IMR-90 (cell line): ENCODE measurements around the gene PBX4. TPM values are rescaled to one million over a fixed set of nuclear protein-coding genes. Genes with fewer than 3 reads are reported as not detected.

Experiments used
- ATAC-seq: fragments of 200-7000 bp; cut with Tn5 transposase; 2 replicates; pipeline ENCODE4 v1.9.1; 2020; ENCODE audit warnings: low read depth, mild to moderate bottlenecking, moderate library complexity
- BruUV-seq: library from RNA; stranded (reverse); fragments of 400-500 nt; replicated peaks from 2 replicates; lab custom pipeline; 2021; lab: Mats Ljungman, UMichigan
- CTCF ChIA-PET: fragments of 300-600 bp; formaldehyde crosslinking; extraction: SDS; loops from one replicate; lab custom pipeline; 2021; ENCODE audit warnings: antibody characterized with exemption; lab: Yijun Ruan, JAX
- POLR2A ChIA-PET: fragments of 300-600 bp; sonication (Branson Sonifier 250); formaldehyde crosslinking; loops from one replicate; lab custom pipeline; 2022; ENCODE audit warnings: antibody characterized with exemption; ENCODE audit not compliant: unreplicated experiment; lab: Charles Lee
- DNase-seq: peaks from one replicate; pipeline ENCODE4 v3.0.0; 2013
- H2AFZ ChIP-seq: replicated peaks from 2 replicates; pipeline ENCODE3; 2013; ENCODE audit warnings: low read length, mild to moderate bottlenecking; ENCODE audit not compliant: poor library complexity
- H2AK5ac ChIP-seq: 2 replicates; pipeline ENCODE4 v1.6.1; 2013; ENCODE audit warnings: low read depth, low read length, inconsistent platforms
- H2AK9ac ChIP-seq: replicated peaks from 2 replicates; pipeline ENCODE3; 2013; ENCODE audit warnings: mild to moderate bottlenecking, low read depth, low read length, moderate library complexity; ENCODE audit not compliant: poor library complexity
- H2BK120ac ChIP-seq: 2 replicates; pipeline ENCODE4 v1.6.1; 2013; ENCODE audit warnings: low read depth, low read length, inconsistent platforms
- H2BK15ac ChIP-seq: 3 replicates; pipeline ENCODE4 v1.6.1; 2013; ENCODE audit warnings: low read depth, low read length, inconsistent platforms
- H2BK20ac ChIP-seq: 2 replicates; pipeline ENCODE4 v1.6.1; 2013; ENCODE audit warnings: low read depth, mild to moderate bottlenecking, inconsistent platforms, low read length, moderate library complexity
- H2BK5ac ChIP-seq: 2 replicates; pipeline ENCODE4 v1.6.1; 2013; ENCODE audit warnings: mild to moderate bottlenecking, low read depth, low read length, inconsistent platforms; ENCODE audit not compliant: poor library complexity, severe bottlenecking
- H3K14ac ChIP-seq: replicated peaks from 2 replicates; pipeline ENCODE4 v1.6.1; 2013; ENCODE audit warnings: low read depth, low read length, inconsistent platforms
- H3K18ac ChIP-seq: 2 replicates; pipeline ENCODE4 v1.6.1; 2013; ENCODE audit warnings: low read depth, low read length, control low read depth
- H3K23ac ChIP-seq: 2 replicates; pipeline ENCODE4 v1.6.1; 2013; ENCODE audit warnings: low read depth, low read length, inconsistent platforms
- H3K27ac ChIP-seq: 2 replicates; pipeline ENCODE4 v1.5.1; 2013; ENCODE audit warnings: mild to moderate bottlenecking, control low read depth, low read length; ENCODE audit not compliant: insufficient read depth
- H3K27me3 ChIP-seq: 2 replicates; pipeline ENCODE4 v1.6.1; 2013; ENCODE audit warnings: low read length; ENCODE audit not compliant: control insufficient read depth, insufficient read depth
- H3K36me3 ChIP-seq: 2 replicates; pipeline ENCODE4 v1.6.1; 2013; ENCODE audit warnings: low read length, mixed read lengths; ENCODE audit not compliant: control insufficient read depth, insufficient read depth
- H3K4ac ChIP-seq: 2 replicates; pipeline ENCODE4 v1.6.1; 2013; ENCODE audit warnings: low read depth, low read length, inconsistent platforms
- H3K4me1 ChIP-seq: 2 replicates; pipeline ENCODE4 v1.6.1; 2013; ENCODE audit warnings: low read length, mixed read lengths; ENCODE audit not compliant: control insufficient read depth, insufficient read depth
- H3K4me2 ChIP-seq: 2 replicates; pipeline ENCODE4 v1.6.1; 2013; ENCODE audit warnings: low read depth, mild to moderate bottlenecking, control low read depth, low read length, moderate library complexity
- H3K4me3 ChIP-seq: 2 replicates; pipeline ENCODE4 v1.5.1; 2013; ENCODE audit warnings: low read depth, mild to moderate bottlenecking, control low read depth, low read length, moderate library complexity; ENCODE audit not compliant: insufficient read depth
- H3K56ac ChIP-seq: 2 replicates; pipeline ENCODE4 v1.6.1; 2013; ENCODE audit warnings: low read length, inconsistent platforms; ENCODE audit not compliant: insufficient read depth; ENCODE audit errors: extremely low read depth
- H3K79me1 ChIP-seq, 2 experiments: 2 replicates each; pipeline ENCODE4 v1.6.1; 2013; ENCODE audit warnings: low read length in 2 of 2, inconsistent platforms in 1 of 2, low read depth in 1 of 2
- H3K9ac ChIP-seq: 2 replicates; pipeline ENCODE4 v1.6.1; 2013; ENCODE audit warnings: low read depth, low read length, control low read depth
- H3K9me1 ChIP-seq: 2 replicates; pipeline ENCODE4 v1.6.1; 2013; ENCODE audit warnings: low read length, inconsistent platforms; ENCODE audit not compliant: insufficient read depth
- H3K9me3 ChIP-seq: 2 replicates; pipeline ENCODE4 v1.6.1; 2013; ENCODE audit warnings: low read length; ENCODE audit not compliant: control insufficient read depth, insufficient read depth
- H4K20me1 ChIP-seq: 2 replicates; pipeline ENCODE4 v1.6.1; 2013; ENCODE audit warnings: low read length, inconsistent platforms; ENCODE audit not compliant: insufficient read depth
- H4K5ac ChIP-seq: 2 replicates; pipeline ENCODE4 v1.6.1; 2013; ENCODE audit warnings: mild to moderate bottlenecking, low read depth, low read length, control low read depth
- H4K8ac ChIP-seq, 2 experiments: 2 replicates each; pipeline ENCODE4 v1.6.1; 2013; ENCODE audit warnings: low read depth in 2 of 2, low read length in 2 of 2, control low read depth in 1 of 2, inconsistent platforms in 1 of 2
- H4K91ac ChIP-seq: 2 replicates; pipeline ENCODE4 v1.6.1; 2013; ENCODE audit warnings: low read depth, low read length, inconsistent platforms; ENCODE audit not compliant: insufficient read depth
- BHLHE40 ChIP-seq: fragments of 150-350 bp; IDR thresholded peaks from 2 replicates; pipeline ENCODE4 v1.6.1; 2016; ENCODE audit warnings: mild to moderate bottlenecking, low read depth, low read length
- CEBPB ChIP-seq: IDR thresholded peaks from 2 replicates; pipeline ENCODE4 v1.6.1; 2012; ENCODE audit warnings: low read depth, low read length, improper control_type of control experiment
- CHD1 ChIP-seq: IDR thresholded peaks from 2 replicates; pipeline ENCODE4 v1.6.1; 2012; ENCODE audit warnings: low read depth, low read length, improper control_type of control experiment
- MXI1 ChIP-seq: IDR thresholded peaks from 2 replicates; pipeline ENCODE4 v1.6.1; 2012; ENCODE audit warnings: low read depth, mild to moderate bottlenecking, low read length, moderate library complexity, borderline replicate concordance
- NFE2L2 ChIP-seq: fragments of 150-350 bp; IDR thresholded peaks from 2 replicates; pipeline ENCODE4 v1.6.1; 2016; ENCODE audit warnings: low read depth, mild to moderate bottlenecking, low read length
- POLR2A ChIP-seq: IDR thresholded peaks from 2 replicates; pipeline ENCODE4 v1.6.1; 2012; ENCODE audit warnings: mild to moderate bottlenecking, low read depth, low read length
- WGBS, 2 experiments: methylation state at CpG; one replicate each; pipeline versions ENCODE4 v1.1.5 to v1.1.7; 2013; ENCODE audit warnings: missing lambda C conversion rate in 2 of 2; ENCODE audit not compliant: insufficient read length in 1 of 2; ENCODE audit errors: extremely low coverage in 2 of 2; 5-methylcytosine and 5-hydroxymethylcytosine counted together
- dilution Hi-C: fragments of 300-500 bp; cut with HindIII; formaldehyde crosslinking; loops from one replicate; pipeline ENCODE4 v1.14.3; 2018; ENCODE audit warnings: low sequenced_read_pairs; ENCODE audit not compliant: unreplicated experiment
- in situ Hi-C: fragments of 300-500 bp; cut with MboI; formaldehyde crosslinking; loops from 3 replicates; pipeline ENCODE4 v1.14.3; 2019; ENCODE audit warnings: low sequenced_read_pairs, inconsistent platforms, mixed read lengths
- intact Hi-C: fragments of 100-400 bp; cut with micrococcal nuclease; formaldehyde crosslinking; loops from 2 replicates; pipeline ENCODE4 v1.10.0; 2022
- polyA plus RNA-seq, 3 experiments: library from polyadenylated mRNA; depleted of rRNA; stranded (reverse); fragments of >200 nt; gene quantifications; 2 replicates each; pipeline ENCODE4 v1.2.3, GENCODE V29; 2012; ENCODE audit warnings: low replicate concordance in 1 of 3
- total RNA-seq: library from RNA; depleted of rRNA; stranded (reverse); fragments of >200 nt; gene quantifications from 2 replicates; pipeline ENCODE4 v1.2.3, GENCODE V29; 2012
- TF ChIP-seq, protein P1 (sequence below): conservative IDR thresholded peaks from 2 replicates; pipeline ENCODE4 v1.5.1; 2012; ENCODE audit warnings: mild to moderate bottlenecking, low read depth, low read length, improper control_type of control experiment
- TF ChIP-seq, protein P2 (sequence below): fragments of 150-350 bp; IDR thresholded peaks from 2 replicates; pipeline ENCODE4 v1.6.1; 2017; ENCODE audit warnings: mild to moderate bottlenecking, antibody characterized with exemption, low read length, low read depth
- TF ChIP-seq, protein P3 (sequence below): fragments of 150-350 bp; IDR thresholded peaks from 2 replicates; pipeline ENCODE4 v1.6.1; 2016; ENCODE audit warnings: low read depth, mild to moderate bottlenecking, low read length, moderate library complexity, borderline replicate concordance

PBX4 gene
- total and polyA plus RNA-seq, 2 of the 4 experiments (the other 2 are of a cell fraction) = 0.90 to 2.9 TPM

DNA sequence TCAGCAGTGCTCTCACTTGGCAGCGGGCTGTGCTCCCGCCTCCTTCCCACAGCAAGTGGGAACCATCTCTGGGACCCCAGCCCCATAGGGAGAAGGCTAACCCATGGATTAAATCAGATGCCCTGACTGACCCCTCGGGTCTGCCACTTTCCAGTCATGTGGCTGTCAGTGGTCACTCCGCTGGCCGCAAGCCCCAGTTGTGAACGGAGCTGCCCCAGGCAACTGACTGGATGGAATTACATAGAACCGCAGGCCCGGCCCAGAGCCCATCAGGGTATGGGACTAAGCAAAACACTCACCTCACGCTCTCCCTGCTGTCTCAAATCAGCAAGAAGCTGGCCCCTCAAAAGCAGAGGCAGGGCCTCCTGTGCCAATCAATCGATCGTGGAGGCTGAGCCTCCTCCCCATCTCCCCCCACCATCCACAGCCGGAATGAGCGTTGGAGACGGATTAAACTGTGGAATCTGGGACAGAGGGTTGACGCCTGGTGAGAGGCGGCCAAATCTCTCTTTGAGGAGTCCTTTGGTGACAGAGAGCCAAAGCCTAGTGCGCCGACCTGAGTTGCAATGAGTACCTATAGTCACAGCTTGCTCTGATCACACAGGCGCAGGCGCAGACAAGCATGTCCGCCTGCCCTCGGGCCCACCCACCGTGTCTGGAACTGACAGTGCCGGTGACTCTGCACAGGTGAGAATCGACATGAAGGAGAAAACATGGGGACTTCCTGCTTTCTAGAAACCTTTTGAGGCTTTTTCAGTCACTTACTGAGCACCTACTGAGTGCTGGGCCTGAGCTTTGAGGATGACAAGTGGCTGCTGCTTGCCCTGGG lies 38.7 kb downstream of the PBX4 start (continued):
- TF ChIP-seq, protein P1, sequence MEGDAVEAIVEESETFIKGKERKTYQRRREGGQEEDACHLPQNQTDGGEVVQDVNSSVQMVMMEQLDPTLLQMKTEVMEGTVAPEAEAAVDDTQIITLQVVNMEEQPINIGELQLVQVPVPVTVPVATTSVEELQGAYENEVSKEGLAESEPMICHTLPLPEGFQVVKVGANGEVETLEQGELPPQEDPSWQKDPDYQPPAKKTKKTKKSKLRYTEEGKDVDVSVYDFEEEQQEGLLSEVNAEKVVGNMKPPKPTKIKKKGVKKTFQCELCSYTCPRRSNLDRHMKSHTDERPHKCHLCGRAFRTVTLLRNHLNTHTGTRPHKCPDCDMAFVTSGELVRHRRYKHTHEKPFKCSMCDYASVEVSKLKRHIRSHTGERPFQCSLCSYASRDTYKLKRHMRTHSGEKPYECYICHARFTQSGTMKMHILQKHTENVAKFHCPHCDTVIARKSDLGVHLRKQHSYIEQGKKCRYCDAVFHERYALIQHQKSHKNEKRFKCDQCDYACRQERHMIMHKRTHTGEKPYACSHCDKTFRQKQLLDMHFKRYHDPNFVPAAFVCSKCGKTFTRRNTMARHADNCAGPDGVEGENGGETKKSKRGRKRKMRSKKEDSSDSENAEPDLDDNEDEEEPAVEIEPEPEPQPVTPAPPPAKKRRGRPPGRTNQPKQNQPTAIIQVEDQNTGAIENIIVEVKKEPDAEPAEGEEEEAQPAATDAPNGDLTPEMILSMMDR = no peak

DNA sequence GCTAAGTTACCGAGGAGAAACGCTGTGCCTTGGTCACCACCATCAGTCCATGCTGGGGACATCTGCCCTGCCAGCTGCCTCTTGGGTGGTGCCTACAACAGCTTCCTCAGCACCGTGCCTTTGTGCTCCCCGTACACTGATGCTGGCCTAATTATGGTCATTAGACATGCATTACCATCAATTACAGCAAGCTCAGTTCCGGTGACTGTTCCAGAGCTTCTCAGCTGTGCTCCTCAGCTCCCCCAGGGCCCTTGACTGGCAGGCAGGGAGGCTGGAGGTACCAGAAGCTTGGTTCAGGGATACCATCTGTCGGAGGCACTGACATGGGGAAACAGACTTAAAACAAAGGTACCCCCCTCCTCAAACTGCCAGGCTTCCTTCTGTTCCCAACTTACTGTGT lies 40.2 kb downstream of the PBX4 start:
- H2BK120ac ChIP-seq = no peak overlapping the region
- dilution Hi-C loops = no loop called here
- POLR2A ChIA-PET = no interaction called here
- H4K91ac ChIP-seq = no peak overlapping the region
- no peak overlapping the region for H2BK20ac ChIP-seq
- intact Hi-C loops = no loop called here
- no peak overlapping the region for H3K23ac ChIP-seq
- H4K5ac ChIP-seq = no peak overlapping the region
- H3K14ac ChIP-seq = no peak overlapping the region
- H3K4ac ChIP-seq = no peak overlapping the region
- H3K4me2 ChIP-seq = no peak overlapping the region
- no peaks in the 10 kb centered on the region for H3K79me1 ChIP-seq
- H3K56ac ChIP-seq = no peak overlapping the region
- H3K27ac ChIP-seq = no peak overlapping the region
- no peak overlapping the region for H2AFZ ChIP-seq
- no peak overlapping the region for H2BK5ac ChIP-seq
- no peak overlapping the region for H3K9ac ChIP-seq
- H2BK15ac ChIP-seq = no peak overlapping the region
- H3K9me1 ChIP-seq = no peaks in the 10 kb centered on the region
- ATAC-seq = no peak
- no TSS peak for BruUV-seq
- CTCF ChIA-PET = no interaction called here
- WGBS, 2 experiments = 95% methylated on average over 4 of the region's 6 CpGs; no CpG with 5 or more reads in 1 of the 2 experiments
- no peak for DNase-seq
- in situ Hi-C loops = no loop called here
- H3K27me3 ChIP-seq = no peaks in the 10 kb centered on the region
- H4K8ac ChIP-seq = no peak overlapping the region
- H2AK5ac ChIP-seq = no peak overlapping the region; the same call in 1 of the 2 replicates
- no peaks in the 10 kb centered on the region for H4K20me1 ChIP-seq
- no peaks in the 10 kb centered on the region for H3K9me3 ChIP-seq
- no peak overlapping the region for H3K4me3 ChIP-seq
- no peak overlapping the region for H2AK9ac ChIP-seq
- H3K4me1 ChIP-seq = no peaks in the 10 kb centered on the region
- H3K18ac ChIP-seq = no peak overlapping the region
- no peaks in the 10 kb centered on the region for H3K36me3 ChIP-seq
- no peak for TF ChIP-seq POLR2A
- TF ChIP-seq NFE2L2 = no peak
- no peak for TF ChIP-seq MXI1
- TF ChIP-seq, protein P2, sequence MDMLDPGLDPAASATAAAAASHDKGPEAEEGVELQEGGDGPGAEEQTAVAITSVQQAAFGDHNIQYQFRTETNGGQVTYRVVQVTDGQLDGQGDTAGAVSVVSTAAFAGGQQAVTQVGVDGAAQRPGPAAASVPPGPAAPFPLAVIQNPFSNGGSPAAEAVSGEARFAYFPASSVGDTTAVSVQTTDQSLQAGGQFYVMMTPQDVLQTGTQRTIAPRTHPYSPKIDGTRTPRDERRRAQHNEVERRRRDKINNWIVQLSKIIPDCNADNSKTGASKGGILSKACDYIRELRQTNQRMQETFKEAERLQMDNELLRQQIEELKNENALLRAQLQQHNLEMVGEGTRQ = no peak
- TF ChIP-seq, protein P1 = no peak
- TF ChIP-seq CEBPB = no peak
- TF ChIP-seq CHD1 = no peak
- TF ChIP-seq, protein P3, sequence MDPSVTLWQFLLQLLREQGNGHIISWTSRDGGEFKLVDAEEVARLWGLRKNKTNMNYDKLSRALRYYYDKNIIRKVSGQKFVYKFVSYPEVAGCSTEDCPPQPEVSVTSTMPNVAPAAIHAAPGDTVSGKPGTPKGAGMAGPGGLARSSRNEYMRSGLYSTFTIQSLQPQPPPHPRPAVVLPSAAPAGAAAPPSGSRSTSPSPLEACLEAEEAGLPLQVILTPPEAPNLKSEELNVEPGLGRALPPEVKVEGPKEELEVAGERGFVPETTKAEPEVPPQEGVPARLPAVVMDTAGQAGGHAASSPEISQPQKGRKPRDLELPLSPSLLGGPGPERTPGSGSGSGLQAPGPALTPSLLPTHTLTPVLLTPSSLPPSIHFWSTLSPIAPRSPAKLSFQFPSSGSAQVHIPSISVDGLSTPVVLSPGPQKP = no peak
- no peak for TF ChIP-seq BHLHE40
